ENCODE data around the gene ZNF24. TPM values are rescaled to one million over a fixed set of nuclear protein-coding genes. Genes with fewer than 3 reads are reported as not detected.

ZNF24 gene
- total RNA-seq, 1 donor from 2014 or later, result 44.4 TPM

GRCh38 chr18:35322486-35323458 is 21.4 kb downstream of the ZNF24 start:
- DNase-seq (no peak), ATAC-seq (ENCODE audit: poor library complexity) (no peak)
- intact Hi-C loops (cut with DNase I), result no loop called here

GRCh38 chr18:35311496-35311895 is 32.7 kb downstream of the ZNF24 start:
- DNase-seq (no peak), ATAC-seq (ENCODE audit: poor library complexity) (peak; percentile 38)
- intact Hi-C loops (cut with DNase I), result no loop called here

DNA sequence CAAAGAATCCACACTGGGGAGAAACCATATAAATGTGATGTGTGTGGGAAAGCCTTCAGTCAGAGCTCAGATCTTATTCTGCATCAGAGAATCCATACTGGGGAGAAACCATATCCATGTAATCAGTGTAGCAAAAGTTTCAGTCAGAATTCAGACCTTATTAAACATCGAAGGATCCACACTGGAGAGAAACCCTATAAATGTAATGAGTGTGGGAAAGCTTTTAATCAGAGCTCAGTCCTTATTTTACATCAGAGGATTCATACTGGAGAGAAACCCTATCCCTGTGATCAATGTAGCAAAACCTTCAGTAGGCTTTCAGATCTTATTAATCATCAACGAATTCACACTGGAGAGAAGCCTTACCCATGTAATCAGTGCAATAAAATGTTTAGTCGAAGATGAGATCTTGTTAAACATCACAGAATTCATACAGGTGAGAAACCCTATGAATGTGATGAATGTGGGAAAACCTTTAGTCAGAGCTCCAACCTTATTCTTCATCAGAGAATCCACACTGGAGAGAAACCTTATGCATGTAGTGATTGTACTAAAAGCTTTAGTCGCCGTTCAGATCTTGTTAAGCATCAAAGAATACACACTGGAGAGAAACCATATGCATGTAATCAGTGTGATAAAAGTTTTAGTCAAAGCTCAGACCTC is 37.5 kb downstream of the ZNF24 start:
- ATAC-seq (ENCODE audit: poor library complexity) (no peak), DNase-seq (no peak)
- intact Hi-C loops (cut with DNase I), result no loop called here

DNA sequence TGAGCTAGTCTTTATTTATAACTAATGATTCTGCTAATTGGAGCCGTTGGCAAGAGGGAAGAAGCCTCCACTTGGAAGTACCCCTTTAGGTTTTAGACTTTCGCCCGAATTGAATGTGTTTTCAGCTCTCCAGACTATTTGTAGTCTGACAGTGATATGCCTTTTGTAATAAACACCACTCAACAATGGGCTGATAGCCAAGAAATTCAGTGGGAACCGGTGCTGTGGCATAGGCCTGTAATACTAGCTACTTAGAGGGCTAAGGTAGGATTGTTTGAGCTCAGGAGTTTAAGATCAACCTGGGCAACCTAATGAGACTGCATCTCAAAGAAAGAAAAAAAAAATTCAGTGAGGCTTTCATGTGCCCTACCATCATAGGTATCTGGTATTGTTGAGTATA is 40.6 kb downstream of the ZNF24 start:
- ATAC-seq (ENCODE audit: poor library complexity) (peak; percentile 41), DNase-seq (no peak)
- intact Hi-C loops (cut with DNase I), result no loop called here

GRCh38 chr18:35296060-35296459 is 48.2 kb downstream of the ZNF24 start:
- DNase-seq (no peak), ATAC-seq (ENCODE audit: poor library complexity) (no peak)
- intact Hi-C loops (cut with DNase I), result no loop called here

DNA sequence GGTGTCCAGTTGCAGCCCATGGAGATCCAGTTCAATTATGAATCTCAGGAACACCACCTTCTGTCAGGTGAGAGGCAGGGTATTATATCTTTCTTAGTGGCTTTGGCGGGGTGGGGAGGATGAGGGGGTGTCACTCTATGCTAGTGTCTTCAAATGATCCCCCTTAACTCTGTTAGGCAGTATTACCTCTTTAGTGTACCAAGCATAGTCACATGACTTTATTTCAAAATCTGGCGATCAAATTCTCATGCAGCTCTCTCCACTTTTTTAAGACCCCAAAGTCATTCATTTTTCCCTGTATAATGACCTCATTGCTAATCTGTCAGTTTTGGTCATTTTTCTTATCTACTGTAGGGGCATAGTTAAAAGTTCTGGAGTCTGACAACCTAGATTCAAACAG is 53.1 kb downstream of the ZNF24 start:
- intact Hi-C loops (cut with DNase I), result loop anchor here (5.0 kb wide), 1 partner anchor 51 kb away; the partner anchor contains the start of gene ZNF24
- DNase-seq, result no peak
- ATAC-seq (ENCODE audit: poor library complexity), result no peak

DNA sequence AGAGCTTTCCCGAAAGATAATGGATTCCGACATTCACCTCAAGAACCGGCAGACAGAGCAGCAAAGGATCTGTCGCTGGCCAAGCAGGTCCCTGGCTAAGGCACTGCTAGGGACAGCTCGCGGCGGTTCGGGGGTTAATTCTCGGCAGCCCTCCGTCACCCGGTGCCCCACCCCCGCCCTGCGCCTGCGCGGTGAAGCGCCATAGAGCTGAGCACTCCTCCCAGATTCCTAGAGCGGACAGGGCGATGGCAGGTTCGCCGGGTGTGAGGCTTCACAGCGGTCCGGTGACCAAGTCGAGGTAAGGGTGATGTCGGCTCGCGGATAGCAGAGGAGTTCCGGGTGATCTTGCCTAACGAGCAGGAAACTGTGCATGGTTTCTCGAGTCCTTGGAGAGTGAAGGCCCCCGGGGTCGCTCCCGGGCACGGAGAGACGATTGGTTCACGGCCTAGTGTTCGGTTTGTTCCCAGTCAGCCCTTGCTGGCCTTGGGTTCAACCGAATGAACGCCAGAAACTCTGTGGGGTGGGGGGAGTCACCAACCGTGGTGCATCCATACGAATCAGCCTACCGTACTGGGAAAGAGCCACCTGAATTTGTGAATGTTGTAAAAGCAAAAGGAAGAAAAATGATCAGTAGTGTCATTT is 54.0 kb downstream of the ZNF24 start, which contains the start of gene ZSCAN30:
Gene ZSCAN30 (minus strand): TSS at position 136 of the 642 bp plus-strand sequence. CDS start 25,877 bp downstream, outside the sequence.
- DNase-seq (peak; percentile 96), ATAC-seq (ENCODE audit: poor library complexity) (peak; percentile 100)
- intact Hi-C loops (cut with DNase I), result loop anchor here (5.0 kb wide), 1 partner anchor 52 kb away; the partner anchor contains the start of gene ZNF24

DNA sequence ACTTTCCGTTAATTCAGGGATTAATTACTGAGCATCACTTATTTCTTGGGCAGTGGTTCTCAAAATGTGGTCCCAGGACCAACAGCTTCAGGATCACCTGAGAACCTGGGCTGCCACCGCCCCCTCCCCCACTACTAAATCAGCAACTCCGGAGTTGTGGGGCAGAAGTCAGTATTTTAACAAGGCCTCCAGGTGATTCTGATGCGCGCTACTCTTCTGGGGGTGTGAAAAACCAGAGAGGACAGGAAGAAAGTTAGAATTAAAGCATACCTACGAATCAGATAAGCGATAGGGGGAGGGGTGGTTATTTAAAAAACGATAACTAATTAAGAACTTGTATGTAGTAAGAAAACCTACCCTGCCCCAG is 54.5 kb downstream of the ZNF24 start:
- intact Hi-C loops (cut with DNase I), result loop anchor here (5.0 kb wide), 1 partner anchor 53 kb away; the partner anchor contains the start of gene ZNF24
- DNase-seq (no peak), ATAC-seq (ENCODE audit: poor library complexity) (peak; percentile 55)

DNA sequence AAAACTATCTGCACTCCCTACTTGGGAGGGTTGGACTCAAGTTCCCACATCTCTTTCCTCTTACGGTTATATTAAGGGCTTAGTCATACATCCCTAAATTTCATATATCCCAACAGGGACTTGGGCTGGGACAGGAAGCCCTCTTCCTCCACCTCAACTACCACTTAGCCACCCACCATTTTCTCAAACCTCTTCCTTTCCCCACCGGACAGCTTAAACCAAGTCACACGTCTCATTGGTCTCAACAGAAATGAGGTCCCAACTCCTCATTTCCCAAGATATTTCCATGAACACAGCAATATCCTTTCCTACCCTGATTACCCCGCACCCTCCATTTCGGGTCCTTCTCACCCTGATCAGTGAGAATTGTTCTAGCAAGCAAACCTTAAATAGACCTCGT is 54.9 kb downstream of the ZNF24 start:
- DNase-seq, result no peak
- ATAC-seq (ENCODE audit: poor library complexity), result peak; percentile 1
- intact Hi-C loops (cut with DNase I), result no loop called here

GRCh38 chr18:35284841-35285240 is 59.4 kb downstream of the ZNF24 start:
- DNase-seq (no peak), ATAC-seq (ENCODE audit: poor library complexity) (peak; percentile 17)
- intact Hi-C loops (cut with DNase I), result no loop called here

DNA sequence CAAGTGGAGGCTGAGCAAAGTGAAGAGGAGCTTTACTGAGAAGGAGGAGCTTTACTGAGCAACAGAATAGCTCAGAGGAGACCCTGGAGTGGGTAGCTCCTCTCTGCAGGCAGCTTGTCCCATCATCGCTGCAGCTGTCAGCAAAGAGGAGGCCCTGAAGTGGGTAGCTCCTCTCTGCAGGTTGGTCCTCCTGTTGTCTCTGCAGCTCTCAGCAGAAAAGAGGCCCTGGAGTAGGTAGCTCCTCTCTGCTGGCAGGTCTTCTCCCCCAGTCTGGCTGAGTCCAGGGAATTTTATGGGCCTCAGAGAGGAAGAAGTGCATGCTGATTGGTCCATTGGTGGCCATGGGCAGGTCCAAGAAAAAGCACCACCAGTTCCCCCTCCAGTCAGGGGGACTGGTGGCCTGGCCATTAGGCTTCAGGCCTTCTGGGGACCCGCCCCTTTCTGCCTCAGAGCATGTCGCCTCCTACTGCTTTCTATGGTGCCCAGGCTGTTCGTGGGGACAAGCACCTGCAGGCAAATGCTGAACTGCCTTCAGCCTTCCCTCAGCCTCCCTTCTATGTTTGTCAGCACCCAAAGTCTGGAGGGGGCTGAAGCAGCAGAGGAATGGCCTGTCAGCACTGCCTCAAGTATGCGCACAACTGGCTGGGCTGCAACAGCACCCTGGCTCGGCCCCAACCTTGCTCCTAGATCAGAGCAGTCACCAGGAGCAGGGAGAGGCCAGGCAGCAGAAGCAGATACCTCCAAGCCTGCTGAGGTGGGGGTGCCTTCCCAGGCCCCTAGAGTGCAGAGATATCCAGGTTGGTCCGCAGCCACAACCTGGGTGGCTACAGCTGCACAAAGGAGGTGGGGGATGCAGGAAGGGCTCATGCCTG is 60.1 kb downstream of the ZNF24 start:
- ATAC-seq (ENCODE audit: poor library complexity) (peak; percentile 83), DNase-seq (peak; percentile 69)
- intact Hi-C loops (cut with DNase I), result no loop called here

GRCh38 chr18:35282353-35282752 is 61.9 kb downstream of the ZNF24 start:
- intact Hi-C loops (cut with DNase I), result no loop called here
- ATAC-seq (ENCODE audit: poor library complexity), result no peak
- no peak for DNase-seq

Other genes with a start within 250 kb of the ZNF24 start
- 12.7 TPM for gene ZNF397, start 103.4 kb downstream of the ZNF24 start, total RNA-seq
- 12.0 TPM for gene ZSCAN30, start 54.2 kb downstream of the ZNF24 start, total RNA-seq
- 0.48 TPM for gene ZNF396, start 32.9 kb upstream of the ZNF24 start, total RNA-seq
- gene INO80C, start 153.5 kb upstream of the ZNF24 start, total RNA-seq, result 23.1 TPM
- gene GALNT1, start 237.3 kb upstream of the ZNF24 start, total RNA-seq, result 48.0 TPM

All from Right ventricle myocardium superior (tissue), 1 donor.